ENCODE data around the gene G2E3. TPM values are rescaled to one million over a fixed set of nuclear protein-coding genes. Genes with fewer than 3 reads are reported as not detected.
"Not testable (repeated sequence)": the region's sequence is repeated elsewhere in the genome, so short reads cannot be mapped to it uniquely, and the experiment has no call there.

Gene G2E3
- total RNA-seq, 3 donors from 2014 or later = 12.3 to 22.2 (median 12.5) TPM

- H3K4me1 ChIP-seq = no peaks in the 10 kb centered on the region
- no peaks in the 10 kb centered on the region for H3K27me3 ChIP-seq
- no peak for DNase-seq (ENCODE audit: low spot score in 2 of 2)
- intact Hi-C loops (cut with DNase I; ENCODE audit: low total_unique reads) = no loop called here
- H3K4me3 ChIP-seq = no peak overlapping the region
- TF ChIP-seq, protein P1, sequence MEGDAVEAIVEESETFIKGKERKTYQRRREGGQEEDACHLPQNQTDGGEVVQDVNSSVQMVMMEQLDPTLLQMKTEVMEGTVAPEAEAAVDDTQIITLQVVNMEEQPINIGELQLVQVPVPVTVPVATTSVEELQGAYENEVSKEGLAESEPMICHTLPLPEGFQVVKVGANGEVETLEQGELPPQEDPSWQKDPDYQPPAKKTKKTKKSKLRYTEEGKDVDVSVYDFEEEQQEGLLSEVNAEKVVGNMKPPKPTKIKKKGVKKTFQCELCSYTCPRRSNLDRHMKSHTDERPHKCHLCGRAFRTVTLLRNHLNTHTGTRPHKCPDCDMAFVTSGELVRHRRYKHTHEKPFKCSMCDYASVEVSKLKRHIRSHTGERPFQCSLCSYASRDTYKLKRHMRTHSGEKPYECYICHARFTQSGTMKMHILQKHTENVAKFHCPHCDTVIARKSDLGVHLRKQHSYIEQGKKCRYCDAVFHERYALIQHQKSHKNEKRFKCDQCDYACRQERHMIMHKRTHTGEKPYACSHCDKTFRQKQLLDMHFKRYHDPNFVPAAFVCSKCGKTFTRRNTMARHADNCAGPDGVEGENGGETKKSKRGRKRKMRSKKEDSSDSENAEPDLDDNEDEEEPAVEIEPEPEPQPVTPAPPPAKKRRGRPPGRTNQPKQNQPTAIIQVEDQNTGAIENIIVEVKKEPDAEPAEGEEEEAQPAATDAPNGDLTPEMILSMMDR (IDR thresholded peaks at IDR 0.05) = no peak
- no peak for TF ChIP-seq POLR2A (IDR thresholded peaks at IDR 0.05)
- TF ChIP-seq POLR2AphosphoS5 (IDR thresholded peaks at IDR 0.05) = no peak
- H3K36me3 ChIP-seq = no peaks in the 10 kb centered on the region
- no peaks in the 10 kb centered on the region for H3K9me3 ChIP-seq
- H3K27ac ChIP-seq = no peak overlapping the region
These were observed 38.0 kb downstream of the G2E3 start for GRCh38 chr14:30596935-30597334.

DNA sequence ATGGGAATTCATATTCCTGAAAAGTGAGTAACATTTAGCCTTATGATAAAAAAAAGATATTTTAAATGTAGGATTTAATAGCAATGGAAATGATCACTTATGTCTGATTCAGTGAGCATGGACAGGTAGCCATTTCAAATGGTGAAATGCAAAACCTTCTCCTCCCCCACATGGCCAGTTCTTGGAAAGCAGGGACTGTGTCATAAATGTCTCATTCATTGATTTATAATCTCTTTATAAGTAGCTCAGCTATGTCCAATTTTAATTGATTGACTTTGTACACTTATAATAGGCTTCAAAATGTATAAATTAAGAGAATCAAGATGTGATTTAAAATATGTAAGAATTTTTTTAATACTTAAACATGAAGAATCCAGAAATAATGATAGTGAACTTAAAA, 38.5 kb downstream of the G2E3 start:
- H3K4me3 ChIP-seq = no peak overlapping the region
- H3K9me3 ChIP-seq = no peaks in the 10 kb centered on the region
- no peaks in the 10 kb centered on the region for H3K36me3 ChIP-seq
- no peak for DNase-seq (ENCODE audit: low spot score in 2 of 2)
- no peaks in the 10 kb centered on the region for H3K27me3 ChIP-seq
- no peak for TF ChIP-seq POLR2AphosphoS5 (IDR thresholded peaks at IDR 0.05)
- TF ChIP-seq, protein P1 (IDR thresholded peaks at IDR 0.05) = no peak
- no peaks in the 10 kb centered on the region for H3K4me1 ChIP-seq
- H3K27ac ChIP-seq = no peak overlapping the region
- intact Hi-C loops (cut with DNase I; ENCODE audit: low total_unique reads) = no loop called here

- Histone ChIP-seq H3K4me3 (no peak overlapping the region), H3K9me3 (no peaks in the 10 kb centered on the region), H3K36me3 (no peaks in the 10 kb centered on the region), H3K27me3 (no peaks in the 10 kb centered on the region), H3K27ac (no peak overlapping the region), H3K4me1 (no peaks in the 10 kb centered on the region)
- intact Hi-C loops (cut with DNase I; ENCODE audit: low total_unique reads) = no loop called here
- no peak for DNase-seq (ENCODE audit: low spot score in 2 of 2)
- TF ChIP-seq POLR2A (IDR thresholded peaks at IDR 0.05) (no peak), POLR2AphosphoS5 (IDR thresholded peaks at IDR 0.05) (no peak)
- TF ChIP-seq, protein P1 (IDR thresholded peaks at IDR 0.05) = no peak
These were observed 42.3 kb downstream of the G2E3 start for GRCh38 chr14:30600922-30601918.

DNA sequence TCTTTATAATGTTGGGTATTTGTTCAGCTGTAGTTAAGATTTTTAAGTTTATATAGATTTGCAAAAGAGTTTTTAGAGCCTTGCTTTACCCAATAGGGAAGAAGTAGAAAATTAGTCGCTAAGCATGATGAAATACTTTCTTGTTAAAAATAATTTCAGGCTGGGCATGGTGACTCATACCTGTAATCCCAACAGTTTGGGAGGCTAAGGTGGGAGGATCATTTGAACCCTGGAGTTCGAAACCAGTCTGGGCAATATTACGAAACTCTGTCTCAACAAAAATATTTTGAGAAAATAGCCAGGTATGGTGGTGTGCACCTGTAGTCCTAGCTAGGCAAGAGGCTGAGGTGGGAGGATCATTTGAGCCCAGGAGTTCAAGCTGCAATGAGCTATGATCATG, 44.4 kb downstream of the G2E3 start:
- intact Hi-C loops (cut with DNase I; ENCODE audit: low total_unique reads) = no loop called here
- no peak for TF ChIP-seq POLR2A (IDR thresholded peaks at IDR 0.05)
- TF ChIP-seq, protein P1 (IDR thresholded peaks at IDR 0.05) = no peak
- TF ChIP-seq POLR2AphosphoS5 (IDR thresholded peaks at IDR 0.05) = no peak
- H3K9me3 ChIP-seq = no peaks in the 10 kb centered on the region
- no peaks in the 10 kb centered on the region for H3K4me1 ChIP-seq
- no peak for DNase-seq (ENCODE audit: low spot score in 2 of 2)
- H3K4me3 ChIP-seq = no peak overlapping the region
- no peak overlapping the region for H3K27ac ChIP-seq
- no peaks in the 10 kb centered on the region for H3K27me3 ChIP-seq
- no peaks in the 10 kb centered on the region for H3K36me3 ChIP-seq

DNA sequence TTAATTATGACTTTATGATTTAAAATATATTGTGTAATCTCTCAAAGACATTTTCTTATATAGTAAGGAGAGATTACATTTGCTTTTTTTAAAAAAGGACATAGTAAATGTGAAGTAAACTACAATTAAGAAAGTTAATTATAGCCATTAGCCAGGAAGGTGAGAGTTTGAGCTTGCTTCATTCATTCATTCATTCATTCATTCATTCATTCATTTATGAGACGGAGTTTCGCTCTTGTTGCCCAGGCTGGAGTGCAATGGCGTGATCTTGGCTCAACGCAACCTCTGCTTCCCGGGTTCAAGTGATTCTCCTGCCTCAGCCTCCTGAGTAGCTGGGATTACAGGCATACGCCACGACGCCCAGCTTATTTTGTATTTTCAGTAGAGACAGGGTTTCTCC, 45.7 kb downstream of the G2E3 start:
- DNase-seq (ENCODE audit: low spot score in 2 of 2); H3K27me3 ChIP-seq; H3K4me3 ChIP-seq; intact Hi-C loops (cut with DNase I; ENCODE audit: low total_unique reads); H3K9me3 ChIP-seq; H3K27ac ChIP-seq; H3K4me1 ChIP-seq; H3K36me3 ChIP-seq: not testable (repeated sequence)
